ENCODE data around the gene SYNE3. TPM values are rescaled to one million over a fixed set of nuclear protein-coding genes. Genes with fewer than 3 reads are reported as not detected.

Gene SYNE3
- total RNA-seq, 1 donor from 2014 or later = 2.5 TPM

GRCh38 chr14:95488376-95489213 is 27.9 kb downstream of the SYNE3 start:
- Histone ChIP-seq H3K4me3 (ENCODE audit: insufficient read depth, low read depth, low read length) (no peak overlapping the region), H3K79me2 (ENCODE audit: insufficient read depth, low read length) (no peaks in the 10 kb centered on the region), H3K9ac (ENCODE audit: low read length) (no peak overlapping the region), H3K36me3 (ENCODE audit: insufficient read depth, low read length) (no peaks in the 10 kb centered on the region), H2AFZ (ENCODE audit: low read depth, low read length) (no peak overlapping the region), H4K20me1 (ENCODE audit: insufficient read depth, low read length) (no peaks in the 10 kb centered on the region), H3K27me3 (ENCODE audit: insufficient read depth, low read length) (no peaks in the 10 kb centered on the region), H3K4me1 (ENCODE audit: insufficient read depth, low read length) (peaks cover 6% of the 10 kb centered on the region), H3K4me2 (ENCODE audit: low read length) (no peak overlapping the region), H3K27ac (ENCODE audit: low read depth, low read length) (no peak overlapping the region), H3K9me3 (ENCODE audit: insufficient read depth, low read depth, low read length) (no peaks in the 10 kb centered on the region)
- H3K4me1 Mint-ChIP-seq (ENCODE audit: low read depth, unreplicated experiment) = peaks cover 7% of the 10 kb centered on the region
- FAIRE-seq (no peak), DNase-seq (ENCODE audit: low read depth) (no peak)
- no peaks in the 10 kb centered on the region for H3K36me3 Mint-ChIP-seq (ENCODE audit: low read depth, unreplicated experiment)
- peaks cover 4% of the 10 kb centered on the region for H3K9me3 Mint-ChIP-seq (ENCODE audit: unreplicated experiment)
- no peak overlapping the region for H3K27ac Mint-ChIP-seq (ENCODE audit: unreplicated experiment)
- no peak overlapping the region for H3K4me3 Mint-ChIP-seq (ENCODE audit: unreplicated experiment)
- peaks cover 16% of the 10 kb centered on the region for H3K27me3 Mint-ChIP-seq (ENCODE audit: low read depth, unreplicated experiment)
- TF ChIP-seq CTCF (IDR thresholded peaks at IDR 0.05; ENCODE audit: insufficient read depth, low read depth, low read length) = no peak
- TF ChIP-seq EZH2 (IDR thresholded peaks at IDR 0.05; ENCODE audit: insufficient read depth, low read length) = no peak

- Mint-ChIP-seq H3K27ac (ENCODE audit: unreplicated experiment) (no peak overlapping the region), H3K4me3 (ENCODE audit: unreplicated experiment) (no peak overlapping the region), H3K36me3 (ENCODE audit: low read depth, unreplicated experiment) (no peaks in the 10 kb centered on the region), H3K9me3 (ENCODE audit: unreplicated experiment) (peaks cover 4% of the 10 kb centered on the region), H3K4me1 (ENCODE audit: low read depth, unreplicated experiment) (peaks cover 17% of the 10 kb centered on the region), H3K27me3 (ENCODE audit: low read depth, unreplicated experiment) (peaks cover 16% of the 10 kb centered on the region)
- peaks cover 15% of the 10 kb centered on the region for H3K4me1 ChIP-seq (ENCODE audit: insufficient read depth, low read length)
- H2AFZ ChIP-seq (ENCODE audit: low read depth, low read length) = no peak overlapping the region
- TF ChIP-seq EZH2 (IDR thresholded peaks at IDR 0.05; ENCODE audit: insufficient read depth, low read length) = no peak
- no peak for TF ChIP-seq CTCF (IDR thresholded peaks at IDR 0.05; ENCODE audit: insufficient read depth, low read depth, low read length)
- H3K4me3 ChIP-seq (ENCODE audit: insufficient read depth, low read depth, low read length) = no peak overlapping the region
- no peak overlapping the region for H3K4me2 ChIP-seq (ENCODE audit: low read length)
- H3K79me2 ChIP-seq (ENCODE audit: insufficient read depth, low read length) = no peaks in the 10 kb centered on the region
- H3K9ac ChIP-seq (ENCODE audit: low read length) = no peak overlapping the region
- no peaks in the 10 kb centered on the region for H3K9me3 ChIP-seq (ENCODE audit: insufficient read depth, low read depth, low read length)
- no peaks in the 10 kb centered on the region for H4K20me1 ChIP-seq (ENCODE audit: insufficient read depth, low read length)
- no peaks in the 10 kb centered on the region for H3K27me3 ChIP-seq (ENCODE audit: insufficient read depth, low read length)
- DNase-seq (ENCODE audit: low read depth) (no peak), FAIRE-seq (no peak)
- no peaks in the 10 kb centered on the region for H3K36me3 ChIP-seq (ENCODE audit: insufficient read depth, low read length)
- no peak overlapping the region for H3K27ac ChIP-seq (ENCODE audit: low read depth, low read length)
Observed at GRCh38 chr14:95487669-95488084, 28.8 kb downstream of the SYNE3 start.

Data from astrocyte (in vitro differentiated cells and primary cell).